ENCODE data around the gene SULF2.

GRCh38 chr20:47672886-47673670 is 112.2 kb downstream of the SULF2 start:
- no peak for TF ChIP-seq RAD21 (IDR thresholded peaks at IDR 0.05; ENCODE audit: low read length)
- no peak for TF ChIP-seq POLR2A (IDR thresholded peaks at IDR 0.05; ENCODE audit: low read depth, low read length)
- no peak for TF ChIP-seq USF2 (IDR thresholded peaks at IDR 0.05; ENCODE audit: low read depth, low read length)
- no peak for TF ChIP-seq CTCF (conservative IDR thresholded peaks at IDR 0.05; ENCODE audit: low read depth, low read length)
- TF ChIP-seq RCOR1 (IDR thresholded peaks at IDR 0.05; ENCODE audit: insufficient replicate concordance, low read length) = no peak
- no peak for TF ChIP-seq MXI1 (IDR thresholded peaks at IDR 0.05; ENCODE audit: borderline replicate concordance, low read depth, low read length)
- no peak for TF ChIP-seq MAFK (IDR thresholded peaks at IDR 0.05; ENCODE audit: low read depth, low read length)
- TF ChIP-seq RFX5 (IDR thresholded peaks at IDR 0.05; ENCODE audit: low read depth, low read length) = no peak
- TF ChIP-seq CHD1 (IDR thresholded peaks at IDR 0.05; ENCODE audit: low read depth, low read length) = no peak
- TF ChIP-seq BHLHE40 (IDR thresholded peaks at IDR 0.05; ENCODE audit: low read depth, low read length) = no peak
- TF ChIP-seq SMC3 (IDR thresholded peaks at IDR 0.05; ENCODE audit: low read depth, low read length) = no peak

All from IMR-90 (cell line).